ENCODE measurements around the gene RSPH6A.

- TF ChIP-seq CTCF (IDR thresholded peaks at IDR 0.05) (no peak), POLR2A (IDR thresholded peaks at IDR 0.05) (no peak)
Measured at GRCh38 chr19:45842198-45842597, 27.1 kb upstream of the RSPH6A start.
